GM19043 (cell line): ENCODE data around the gene MPZL2.
"Not testable (repeated sequence)": the region's sequence is repeated elsewhere in the genome, so short reads cannot be mapped to it uniquely, and the experiment has no call there.

Source experiments
- ATAC-seq: cut with Tn5 transposase; IDR thresholded peaks from one replicate; pipeline ENCODE4 v1.9.1; 2021; ENCODE audit warnings: low read depth; ENCODE audit not compliant: unreplicated experiment

Gene MPZL2

DNA sequence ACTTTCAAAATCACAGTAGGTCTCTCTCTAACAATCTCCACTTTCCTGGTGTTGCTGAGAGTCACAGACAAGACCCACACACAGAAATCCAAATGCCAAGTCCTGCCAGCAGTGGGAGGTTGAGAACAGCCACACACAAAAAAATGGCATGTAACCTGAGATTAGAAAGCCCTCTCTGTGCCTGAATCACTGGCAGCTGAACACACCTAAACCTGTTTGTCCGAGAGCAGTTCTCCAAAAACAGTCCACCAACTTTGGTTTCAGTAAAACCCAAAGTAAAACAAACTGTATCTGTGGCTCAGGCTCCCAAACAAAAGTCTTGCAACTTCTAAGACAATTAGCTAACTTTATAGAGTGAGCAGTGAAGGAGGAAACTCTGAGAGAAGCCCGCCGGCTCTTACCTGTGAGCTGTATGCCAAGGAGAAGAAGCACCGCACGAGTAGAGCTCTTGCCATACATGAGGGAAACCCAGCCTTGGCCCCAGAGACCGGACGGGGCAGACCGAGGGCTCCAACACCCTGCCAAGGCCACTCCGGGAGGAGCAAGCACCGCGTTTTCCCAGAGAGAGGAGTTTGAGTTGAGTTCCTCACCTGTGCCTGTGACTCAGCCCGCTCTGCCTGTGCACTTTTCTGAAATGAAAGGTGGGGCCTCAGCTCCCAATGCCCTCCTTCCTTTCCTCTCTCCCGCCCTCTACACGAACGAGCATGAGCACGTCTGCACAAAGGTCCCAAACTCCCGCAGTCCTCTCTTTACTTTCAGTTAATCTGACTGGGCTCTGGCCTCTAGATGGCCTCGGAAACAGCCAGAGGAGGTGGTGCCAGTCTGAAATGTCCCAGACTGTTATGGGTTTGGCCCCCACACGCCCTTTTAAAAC, at the start of gene MPZL2:
TSS of gene MPZL2 (minus strand) at position 603 of the 874 bp plus-strand sequence. CDS start at position 459, 144 bp downstream.
- no peak for ATAC-seq

DNA sequence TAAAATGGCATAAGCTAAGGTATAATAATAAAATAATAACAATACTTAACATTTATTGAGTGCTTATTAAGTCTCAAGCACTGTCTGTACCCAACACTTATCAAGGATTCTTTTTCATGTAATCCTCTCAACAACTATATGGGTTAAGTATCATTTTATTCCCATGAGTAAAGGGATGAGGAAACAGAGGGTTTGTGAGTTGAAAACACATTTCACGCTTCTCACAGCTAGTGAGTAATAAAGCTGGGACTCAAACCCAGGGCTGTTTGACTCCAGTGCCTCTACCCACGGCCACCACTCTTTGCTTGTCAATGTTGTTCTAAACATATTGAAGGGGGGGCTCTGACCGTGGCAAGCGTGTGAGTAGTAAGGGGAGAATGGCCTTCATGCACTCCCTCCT, 49.1 kb upstream of the MPZL2 start:
- ATAC-seq = no peak

DNA sequence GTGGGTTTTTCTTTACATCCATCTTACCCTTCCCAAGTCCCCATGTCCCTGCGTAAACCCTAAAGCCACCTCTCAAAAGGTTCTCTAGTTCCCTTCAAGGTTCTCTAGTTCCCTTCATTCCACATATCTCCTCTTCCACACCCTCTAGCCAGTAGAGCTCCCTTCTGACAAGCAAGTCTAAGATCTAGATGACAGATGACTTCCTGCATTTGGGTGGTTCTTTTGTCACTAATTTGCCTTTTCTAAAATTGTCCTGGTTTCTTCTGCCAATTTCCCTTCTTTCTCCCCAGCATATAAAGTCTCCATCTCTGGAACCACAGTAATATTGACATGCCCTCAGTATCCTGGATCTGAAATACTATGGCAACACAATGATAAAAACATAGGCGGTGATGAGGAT, 48.2 kb upstream of the MPZL2 start:
- no peak for ATAC-seq

- ATAC-seq = no peak
Observed at GRCh38 chr11:118311518-118311917, 47.4 kb upstream of the MPZL2 start.

- no peak for ATAC-seq
Observed at GRCh38 chr11:118310781-118311485, 46.8 kb upstream of the MPZL2 start.

DNA sequence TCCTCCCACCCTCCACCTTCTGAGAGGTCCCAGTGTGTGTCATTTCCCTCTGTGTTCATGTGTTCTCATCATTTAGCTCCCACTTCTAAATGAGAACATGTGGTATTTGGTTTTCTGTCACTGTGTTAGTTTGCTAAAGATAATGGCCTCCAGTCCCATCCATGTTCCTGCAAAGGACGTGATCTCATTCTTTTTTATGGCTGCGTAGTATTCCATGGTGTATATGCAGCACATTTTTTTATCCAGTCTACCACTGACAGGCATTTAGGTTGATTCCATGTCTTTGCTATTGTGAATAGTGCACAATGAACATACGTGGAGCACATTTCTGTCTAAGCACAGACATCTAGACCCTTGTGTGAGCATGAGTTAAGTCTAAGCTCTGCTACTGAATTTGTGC, 46.2 kb upstream of the MPZL2 start:
- no peak for ATAC-seq

- ATAC-seq = not testable (repeated sequence)
Observed at GRCh38 chr11:118308995-118309528, 45.0 kb upstream of the MPZL2 start.

DNA sequence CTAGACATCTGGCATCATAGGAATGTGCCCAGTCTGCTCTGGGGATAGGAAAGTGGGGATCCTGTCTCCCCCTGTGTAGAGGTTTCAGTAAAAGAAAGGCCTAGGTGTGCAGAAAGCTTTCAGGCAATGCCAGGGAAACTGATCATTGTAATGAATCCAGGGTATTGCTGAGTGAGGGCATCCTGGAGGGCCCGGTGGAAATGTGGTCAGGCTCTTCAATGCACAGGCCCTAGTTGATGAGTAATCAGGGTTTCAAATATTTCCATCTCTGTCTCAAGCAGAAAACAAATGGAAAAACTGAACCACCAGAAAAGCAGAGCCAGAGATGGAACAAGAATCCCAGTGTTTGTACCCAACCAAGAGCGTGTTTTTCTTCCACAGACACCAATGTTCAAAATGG, 42.5 kb upstream of the MPZL2 start:
- ATAC-seq = no peak

GRCh38 chr11:118305726-118306125, 41.6 kb upstream of the MPZL2 start:
- ATAC-seq = no peak

DNA sequence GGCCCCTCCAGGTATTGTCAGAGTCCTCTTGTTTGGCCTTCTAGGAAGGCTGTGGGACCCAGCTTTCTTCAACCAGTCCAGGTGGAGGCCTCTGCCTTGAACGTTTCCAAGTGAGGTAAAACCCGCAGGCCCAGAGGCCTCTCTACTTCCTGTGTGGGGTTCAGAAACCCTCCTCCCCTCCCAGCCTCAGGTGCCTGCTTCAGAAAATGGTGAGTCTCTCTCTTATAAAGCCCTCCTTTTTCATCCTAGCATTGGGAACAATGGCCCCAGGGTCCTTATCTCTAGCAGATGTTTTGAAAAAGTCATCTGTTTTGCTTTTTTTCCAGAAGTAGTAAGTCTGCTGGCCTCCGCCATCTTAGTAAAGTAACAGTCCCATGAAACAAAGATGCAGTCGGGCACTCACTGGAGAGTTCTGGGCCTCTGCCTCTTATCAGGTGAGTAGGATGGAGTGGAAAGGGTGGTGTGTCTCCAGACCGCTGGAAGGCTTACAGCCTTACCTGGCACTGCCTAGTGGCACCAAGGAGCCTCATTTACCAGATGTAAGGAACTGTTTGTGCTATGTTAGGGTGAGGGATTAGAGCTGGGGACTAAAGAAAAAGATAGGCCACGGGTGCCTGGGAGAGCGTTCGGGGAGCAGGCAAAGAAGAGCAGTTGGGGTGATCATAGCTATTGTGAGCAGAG, 40.6 kb upstream of the MPZL2 start, which contains the start of gene CD3E:
TSS of gene CD3E (plus strand) at position 163 of the 681 bp plus-strand sequence. CDS start at position 386, 223 bp downstream.
- no peak for ATAC-seq

- no peak for ATAC-seq
Observed at GRCh38 chr11:118304227-118304567, 40.1 kb upstream of the MPZL2 start.

- ATAC-seq = no peak
Observed at GRCh38 chr11:118301600-118302195, 37.6 kb upstream of the MPZL2 start.

- no peak for ATAC-seq
Observed at GRCh38 chr11:118295815-118296454, 31.8 kb upstream of the MPZL2 start.

DNA sequence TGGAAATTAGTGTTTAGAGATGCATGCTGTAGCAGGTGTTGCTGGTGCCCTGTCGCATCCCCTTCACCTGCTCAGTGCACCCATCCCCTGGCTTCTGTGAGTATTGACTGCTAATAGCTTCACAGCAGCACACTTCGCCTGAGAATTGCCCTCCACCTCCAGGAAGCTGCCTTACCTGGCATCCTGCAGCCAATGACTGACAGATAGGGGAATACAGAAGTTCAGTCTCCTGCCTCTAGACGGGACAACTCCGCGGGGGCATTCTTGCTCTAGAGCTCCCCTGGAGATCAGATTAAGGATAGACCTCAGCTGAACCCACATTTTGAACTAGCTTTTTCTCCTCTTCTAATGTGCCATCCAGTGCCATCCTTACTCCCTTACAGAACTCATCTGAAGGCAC, 31.1 kb upstream of the MPZL2 start:
- no peak for ATAC-seq

DNA sequence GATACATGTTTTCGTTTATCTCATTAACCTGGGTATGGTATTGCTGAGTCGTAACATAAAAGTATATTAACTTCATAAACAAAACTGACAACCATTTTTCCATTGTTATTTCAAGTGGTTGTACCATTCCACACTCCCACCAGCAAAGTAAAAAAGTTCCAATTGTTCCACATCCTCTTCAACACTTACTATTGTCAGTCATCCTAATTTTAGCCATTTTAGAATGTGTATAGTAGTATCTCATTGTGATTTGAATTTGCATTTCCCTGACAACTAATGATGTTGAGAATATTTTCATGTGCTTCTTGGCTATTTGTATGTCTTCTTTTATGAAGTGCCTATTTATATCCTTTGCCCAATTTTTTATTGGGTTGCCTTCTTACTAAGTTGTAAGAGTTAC, 30.0 kb upstream of the MPZL2 start:
- ATAC-seq = no peak

GRCh38 chr11:118291477-118292135, 27.5 kb upstream of the MPZL2 start:
- ATAC-seq = no peak

DNA sequence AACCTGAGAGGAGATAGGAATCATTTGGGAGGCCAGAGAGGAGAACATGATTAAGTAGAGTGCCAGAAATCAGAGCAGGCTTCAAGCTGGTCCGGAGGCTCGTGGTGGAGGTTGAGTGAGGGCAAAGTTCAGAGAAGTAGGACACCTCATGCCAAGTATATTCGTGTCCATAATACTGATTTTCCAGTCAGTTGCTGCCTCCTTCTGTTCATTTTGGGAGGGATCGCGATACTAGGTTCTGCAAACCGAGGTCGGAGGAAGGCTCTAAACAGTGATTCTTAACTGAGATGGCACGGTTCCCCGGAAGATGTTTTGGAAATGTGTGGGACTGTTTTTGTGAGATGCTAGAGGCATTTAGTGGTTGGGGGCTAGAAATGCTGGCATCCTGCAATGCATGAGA, 26.8 kb upstream of the MPZL2 start:
- ATAC-seq = no peak

GRCh38 chr11:118289401-118289800, 25.3 kb upstream of the MPZL2 start:
- ATAC-seq = no peak

GRCh38 chr11:118287006-118287405, 22.9 kb upstream of the MPZL2 start:
- ATAC-seq = no peak

DNA sequence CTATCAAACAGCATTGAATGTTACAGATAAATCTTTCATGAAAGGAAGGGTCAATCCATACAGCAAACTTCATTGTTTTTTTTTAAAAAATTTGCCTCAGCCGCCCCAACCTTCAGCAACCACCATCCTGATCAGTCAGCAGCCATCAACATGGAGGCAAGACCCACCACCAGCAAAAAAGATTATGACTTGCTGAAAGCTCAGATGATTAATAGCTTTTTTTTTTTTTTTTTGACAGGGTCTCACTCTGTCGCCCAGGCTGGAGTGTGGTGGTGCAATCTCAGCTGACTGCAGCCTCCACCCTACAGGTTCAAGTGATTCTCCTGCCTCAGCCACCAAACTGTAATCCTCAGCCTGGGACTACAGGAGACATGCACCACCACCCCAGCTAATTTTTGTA, 22.4 kb upstream of the MPZL2 start:
- no peak for ATAC-seq
